ENCODE measurements around the gene ZNF300. TPM values are rescaled to one million over a fixed set of nuclear protein-coding genes. Genes with fewer than 3 reads are reported as not detected.

The ZNF300 gene
- total RNA-seq, 2 donors from 2014 or later: 9.5 to 12.1 TPM

- no peaks in the 10 kb centered on the region for H3K4me1 Mint-ChIP-seq
- peaks cover 94% of the 10 kb centered on the region for H3K9me3 ChIP-seq (ENCODE audit: control insufficient read depth, low read length)
- H3K4me3 Mint-ChIP-seq: no peak overlapping the region
- DNase-seq: no peak
- H3K27me3 Mint-ChIP-seq (ENCODE audit: insufficient read depth): no peaks in the 10 kb centered on the region
- no peak overlapping the region for H3K4me3 ChIP-seq (ENCODE audit: low read length)
- H3K9me3 Mint-ChIP-seq: peaks cover 59% of the 10 kb centered on the region
- no peak for TF ChIP-seq CTCF (conservative IDR thresholded peaks at IDR 0.05)
- H3K27me3 ChIP-seq (ENCODE audit: control insufficient read depth, insufficient read depth, low read length, poor library complexity, severe bottlenecking): no peaks in the 10 kb centered on the region
- WGBS, 2 experiments (ENCODE audit: insufficient coverage in 1 of 2, insufficient read length in 1 of 2): 33 to 67% methylated on average over 1 to 2 of the region's 2 CpGs
- no peak overlapping the region for H3K9ac ChIP-seq (ENCODE audit: extremely low read depth, low read length, poor library complexity, severe bottlenecking)
- no peak overlapping the region for H3K27ac Mint-ChIP-seq
- no peaks in the 10 kb centered on the region for H3K4me1 ChIP-seq (ENCODE audit: control insufficient read depth, insufficient read depth, low read length)
- no peaks in the 10 kb centered on the region for H3K36me3 Mint-ChIP-seq (ENCODE audit: low read depth)
- H3K27ac ChIP-seq (ENCODE audit: low read depth, low read length): no peak overlapping the region
- H3K36me3 ChIP-seq (ENCODE audit: control insufficient read depth, insufficient read depth, low read length): no peaks in the 10 kb centered on the region
These were observed 13.8 kb upstream of the ZNF300 start for GRCh38 chr5:150918613-150919012.

DNA sequence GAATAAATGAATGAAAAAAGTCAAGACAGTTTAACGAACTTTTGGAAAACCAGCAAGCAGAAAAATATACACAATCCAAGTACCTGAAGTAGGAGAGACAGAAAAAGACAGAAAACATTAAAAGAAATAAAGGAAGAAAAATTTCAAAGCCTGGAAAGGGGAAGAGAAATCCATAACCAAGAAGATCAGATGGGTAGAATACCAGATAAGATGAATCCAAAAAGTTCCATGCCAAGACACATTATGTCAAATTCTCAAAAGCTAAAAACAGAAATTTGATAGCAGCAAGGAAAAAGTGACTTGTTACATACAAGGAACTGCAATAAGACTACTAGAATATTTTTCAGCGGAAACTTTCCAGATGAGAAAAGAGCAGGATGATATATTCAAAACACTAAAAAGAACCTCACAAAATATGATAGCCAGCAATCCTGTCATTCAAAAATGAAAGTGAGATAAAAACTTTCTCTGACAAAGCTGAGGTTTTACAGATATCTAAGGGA lies 7.6 kb upstream of the ZNF300 start:
- H3K9ac ChIP-seq (ENCODE audit: extremely low read depth, low read length, poor library complexity, severe bottlenecking): no peak overlapping the region
- Mint-ChIP-seq H3K4me3 (no peak overlapping the region), H3K4me1 (no peaks in the 10 kb centered on the region), H3K27ac (no peak overlapping the region), H3K27me3 (ENCODE audit: insufficient read depth) (peaks cover 9% of the 10 kb centered on the region), H3K36me3 (ENCODE audit: low read depth) (no peaks in the 10 kb centered on the region), H3K9me3 (peaks cover 80% of the 10 kb centered on the region)
- H3K27me3 ChIP-seq (ENCODE audit: control insufficient read depth, insufficient read depth, low read length, poor library complexity, severe bottlenecking): no peaks in the 10 kb centered on the region
- 82 to 100% methylated on average over 1 to 2 of the region's 2 CpGs for WGBS, 2 experiments (ENCODE audit: insufficient coverage in 1 of 2, insufficient read length in 1 of 2)
- peaks cover 89% of the 10 kb centered on the region for H3K9me3 ChIP-seq (ENCODE audit: control insufficient read depth, low read length)
- DNase-seq: no peak
- no peak overlapping the region for H3K27ac ChIP-seq (ENCODE audit: low read depth, low read length)
- H3K4me1 ChIP-seq (ENCODE audit: control insufficient read depth, insufficient read depth, low read length): no peaks in the 10 kb centered on the region
- no peaks in the 10 kb centered on the region for H3K36me3 ChIP-seq (ENCODE audit: control insufficient read depth, insufficient read depth, low read length)
- peak overlapping the region; percentile 70 for H3K4me3 ChIP-seq (ENCODE audit: low read length)
- no peak for TF ChIP-seq CTCF (conservative IDR thresholded peaks at IDR 0.05)

DNA sequence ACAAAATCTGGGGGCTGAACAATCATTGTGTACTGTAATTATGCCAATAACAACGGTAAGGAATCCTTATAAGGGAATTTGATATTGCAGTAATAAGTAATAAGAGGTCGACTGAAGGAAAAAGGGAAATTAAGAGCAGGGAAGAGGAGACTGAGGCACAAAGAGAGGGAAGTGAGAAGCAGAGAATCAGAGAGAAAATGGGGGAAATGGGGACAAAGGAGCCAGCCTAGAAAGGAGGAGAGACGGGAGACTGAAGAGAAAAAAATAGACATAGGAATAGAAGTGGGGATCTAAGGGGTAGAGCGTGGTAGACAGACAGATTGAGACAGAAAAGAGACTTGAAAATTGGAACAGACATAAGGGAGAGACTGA lies 518 bp upstream of the ZNF300 start:
- peaks cover 38% of the 10 kb centered on the region for H3K36me3 Mint-ChIP-seq (ENCODE audit: low read depth)
- H3K4me1 Mint-ChIP-seq: peaks cover 4% of the 10 kb centered on the region
- no peaks in the 10 kb centered on the region for H3K4me1 ChIP-seq (ENCODE audit: control insufficient read depth, insufficient read depth, low read length)
- peaks cover 82% of the 10 kb centered on the region for H3K9me3 ChIP-seq (ENCODE audit: control insufficient read depth, low read length)
- DNase-seq: no peak
- H3K36me3 ChIP-seq (ENCODE audit: control insufficient read depth, insufficient read depth, low read length): peaks cover 35% of the 10 kb centered on the region
- H3K27me3 ChIP-seq (ENCODE audit: control insufficient read depth, insufficient read depth, low read length, poor library complexity, severe bottlenecking): no peaks in the 10 kb centered on the region
- H3K4me3 ChIP-seq (ENCODE audit: low read length): peak overlapping the region; percentile 97
- H3K9ac ChIP-seq (ENCODE audit: extremely low read depth, low read length, poor library complexity, severe bottlenecking): peak overlapping the region; percentile 99
- H3K9me3 Mint-ChIP-seq: peaks cover 75% of the 10 kb centered on the region
- peak overlapping the region; percentile 84 for H3K4me3 Mint-ChIP-seq
- H3K27ac Mint-ChIP-seq: peak overlapping the region; percentile 100
- peak overlapping the region; percentile 100 for H3K27ac ChIP-seq (ENCODE audit: low read depth, low read length)
- H3K27me3 Mint-ChIP-seq (ENCODE audit: insufficient read depth): no peaks in the 10 kb centered on the region
- no peak for TF ChIP-seq CTCF (conservative IDR thresholded peaks at IDR 0.05)
- WGBS, 2 experiments (ENCODE audit: insufficient coverage in 1 of 2, insufficient read length in 1 of 2): 27 to 44% methylated on average over 3 to 4 of the region's 4 CpGs
